Osteoblast (primary cell): Measurements from ENCODE around the gene OR6K6. TPM values are rescaled to one million over a fixed set of nuclear protein-coding genes. Genes with fewer than 3 reads are reported as not detected.

Experiments used
- DNase-seq: peaks from one replicate; pipeline ENCODE4 v3.0.0; 2011; ENCODE audit warnings: low spot score, mixed read lengths; ENCODE audit not compliant: insufficient read length; ENCODE audit errors: missing footprints
- H2AFZ ChIP-seq: 2 replicates; pipeline ENCODE4 v1.6.0; 2011; ENCODE audit warnings: mild to moderate bottlenecking, low read length
- H3K27ac ChIP-seq: 2 replicates; pipeline ENCODE4 v1.5.1; 2011; ENCODE audit warnings: mild to moderate bottlenecking, low read depth, low read length, moderate library complexity
- H3K27me3 ChIP-seq: 2 replicates; pipeline ENCODE4 v1.6.0; 2012; ENCODE audit warnings: mild to moderate bottlenecking, control low read depth, inconsistent platforms, low read length, moderate library complexity; ENCODE audit not compliant: insufficient read depth
- H3K36me3 ChIP-seq: 2 replicates; pipeline ENCODE4 v1.5.1; 2011; ENCODE audit warnings: mild to moderate bottlenecking, low read length, control low read depth, moderate library complexity; ENCODE audit not compliant: insufficient read depth
- H3K4me1 ChIP-seq: 2 replicates; pipeline ENCODE4 v1.5.1; 2011; ENCODE audit warnings: mild to moderate bottlenecking, low read length, control low read depth, moderate library complexity; ENCODE audit not compliant: insufficient read depth
- H3K4me2 ChIP-seq: 2 replicates; pipeline ENCODE4 v1.6.0; 2011; ENCODE audit warnings: mild to moderate bottlenecking, low read length; ENCODE audit not compliant: insufficient read depth
- H3K4me3 ChIP-seq: fragments of 200-600 bp; sonication (generic); 3 replicates; pipeline ENCODE4 v1.5.1; 2012; ENCODE audit warnings: mild to moderate bottlenecking, low read length, inconsistent platforms; ENCODE audit not compliant: insufficient read depth
- H3K79me2 ChIP-seq: 2 replicates; pipeline ENCODE4 v1.6.0; 2012; ENCODE audit warnings: mild to moderate bottlenecking, low read length, control low read depth, inconsistent platforms; ENCODE audit not compliant: insufficient read depth
- H3K9me3 ChIP-seq: 2 replicates; pipeline ENCODE4 v1.5.1; 2011; ENCODE audit warnings: low read depth, low read length, control low read depth
- H4K20me1 ChIP-seq: 2 replicates; pipeline ENCODE4 v1.6.0; 2012; ENCODE audit warnings: mild to moderate bottlenecking, low read length, control low read depth; ENCODE audit not compliant: insufficient read depth
- CTCF ChIP-seq: IDR thresholded peaks from 2 replicates; pipeline ENCODE4 v1.5.1; 2011; ENCODE audit warnings: mild to moderate bottlenecking, low read depth, low read length, moderate library complexity; ENCODE audit errors: extremely low read depth
- small RNA-seq: library from RNA; depleted of rRNA; stranded (forward); fragments of <200 nt; gene quantifications from one replicate; pipeline ENCODE3, GENCODE V24; 2012
- total RNA-seq: library from RNA; depleted of rRNA; stranded (reverse); fragments of >200 nt; gene quantifications from 2 replicates; pipeline ENCODE4 v1.2.3, GENCODE V29; 2012

OR6K6 gene
- total RNA-seq, 1 donor, result not detected

- H3K4me3 ChIP-seq, result no peak overlapping the region
- TF ChIP-seq CTCF, result no peak
Observed at GRCh38 chr1:158803678-158804077, 49.2 kb downstream of the OR6K6 start.

More at GRCh38 chr1:158803678-158804077, 49.2 kb downstream of the OR6K6 start:
- H3K27me3 ChIP-seq, result no peaks in the 10 kb centered on the region
- no peak overlapping the region for H2AFZ ChIP-seq
- H3K4me1 ChIP-seq, result no peaks in the 10 kb centered on the region
- no peaks in the 10 kb centered on the region for H3K36me3 ChIP-seq
- H3K9me3 ChIP-seq, result no peaks in the 10 kb centered on the region
- no peak for DNase-seq
- H4K20me1 ChIP-seq, result no peaks in the 10 kb centered on the region
- no peaks in the 10 kb centered on the region for H3K79me2 ChIP-seq
- H3K4me2 ChIP-seq, result no peak overlapping the region
- no peak overlapping the region for H3K27ac ChIP-seq

Small RNA genes within 50 kb of the gene (small RNA-seq; reads per million reads assigned to genes)
- not detected for gene OR2AQ1P

Other genes starting within 250 kb of the OR6K6 start
- not detected in 2 replicates for gene OR6Y1, start 200.3 kb upstream of the OR6K6 start, total RNA-seq
- not detected in 2 replicates for gene OR6P1, start 184.1 kb upstream of the OR6K6 start, total RNA-seq
- not detected in 2 replicates for gene OR10X1, start 174.8 kb upstream of the OR6K6 start, total RNA-seq
- not detected in 2 replicates for gene OR10Z1, start 149.5 kb upstream of the OR6K6 start, total RNA-seq
- under 0.01 TPM in 2 replicates for gene SPTA1, start 68.0 kb upstream of the OR6K6 start, total RNA-seq
- not detected in 2 replicates for gene OR6K2, start 54.1 kb upstream of the OR6K6 start, total RNA-seq
- not detected in 2 replicates for gene OR6K3, start 34.0 kb upstream of the OR6K6 start, total RNA-seq
- gene OR6N1, start 17.5 kb downstream of the OR6K6 start, total RNA-seq, result not detected in 2 replicates
- not detected in 2 replicates for gene OR6N2, start 26.5 kb downstream of the OR6K6 start, total RNA-seq
- under 0.01 TPM in 1 of 2 replicates, not detected in the other for gene MNDA, start 76.6 kb downstream of the OR6K6 start, total RNA-seq
- not detected in 2 replicates for gene PYHIN1, start 176.8 kb downstream of the OR6K6 start, total RNA-seq